Tibial artery (tissue), 4 donors: ENCODE measurements around the gene ZMYND12.
"Not testable (repeated sequence)": the region's sequence is repeated elsewhere in the genome, so short reads cannot be mapped to it uniquely, and the experiment has no call there.

Experiments
- DNase-seq, 2 donors: peaks; one replicate each; pipeline ENCODE4 v3.0.0-alpha.2; 2019
- H3K27ac ChIP-seq, 2 donors: fragments of 200-600 bp; sonication (generic) in 1 of 2; 1 replicate in 1 of 2; 2 replicates in 1 of 2; pipeline ENCODE4 v1.5.1; 2018 to 2019; ENCODE audit warnings: mild to moderate bottlenecking in 1 of 2
- H3K27me3 ChIP-seq, 2 donors: fragments of 200-600 bp; sonication (generic) in 1 of 2; one replicate each; pipeline versions ENCODE4 v1.5.1 to v1.6.0; 2016 to 2019
- H3K36me3 ChIP-seq, 3 donors: fragments of 200-600 bp; sonication (generic) in 2 of 3; one replicate each; pipeline ENCODE4 v1.5.1; 2016 to 2019; ENCODE audit warnings: mild to moderate bottlenecking in 2 of 3
- H3K4me1 ChIP-seq, 4 donors: fragments of 200-600 bp; sonication (generic) in 2 of 4; 1 replicate in 3 of 4; 2 replicates in 1 of 4; pipeline ENCODE4 v1.5.1; 2016 to 2019
- H3K4me3 ChIP-seq, 2 donors: fragments of 200-600 bp; sonication (generic) in 1 of 2; 1 replicate in 1 of 2; 2 replicates in 1 of 2; pipeline ENCODE4 v1.5.1; 2018 to 2019; ENCODE audit warnings: mild to moderate bottlenecking in 2 of 2
- H3K9me3 ChIP-seq, 3 donors: fragments of 200-600 bp; sonication (generic) in 1 of 3; one replicate each; pipeline ENCODE4 v1.5.1; 2016 to 2019
- intact Hi-C: fragments of 100-400 bp; cut with DNase I; formaldehyde crosslinking; loops from one replicate; pipeline ENCODE4 v1.15.0; 2023; ENCODE audit warnings: low total_unique reads
- TF ChIP-seq, protein P1 (sequence below), 2 experiments: fragments of 200-600 bp in 1 of 2; fragments of 450-650 bp in 1 of 2; IDR thresholded peaks; one replicate each; pipeline ENCODE4 v1.5.1; 2017 to 2019; ENCODE audit warnings: antibody characterized with exemption in 2 of 2, mild to moderate bottlenecking in 1 of 2, moderate library complexity in 1 of 2

ZMYND12 gene

DNA sequence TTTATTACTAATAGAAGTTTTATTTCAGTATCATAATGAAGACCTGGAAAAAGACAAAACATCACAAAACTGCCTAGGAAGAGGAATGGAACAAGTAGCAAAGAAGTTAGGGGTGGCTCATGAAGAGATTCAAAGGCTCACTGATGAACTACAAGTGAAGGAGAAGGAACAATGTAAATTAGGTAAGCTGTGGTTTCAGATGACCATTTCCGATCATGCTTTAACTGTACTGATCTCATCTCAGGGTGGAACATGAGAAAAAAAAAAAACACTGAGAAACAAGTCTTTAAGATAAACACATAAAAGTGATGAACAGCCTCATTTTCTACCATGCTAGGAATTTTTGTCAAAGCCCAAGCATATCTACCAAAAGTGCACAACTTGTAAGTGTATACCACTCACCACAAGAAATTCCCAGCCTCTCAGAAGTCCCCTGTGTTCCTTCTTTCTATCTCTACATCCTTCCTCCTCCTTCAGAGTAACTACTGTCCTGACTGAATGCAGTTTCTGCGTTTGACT lies 26.9 kb upstream of the ZMYND12 start:
- TF ChIP-seq, protein P1, sequence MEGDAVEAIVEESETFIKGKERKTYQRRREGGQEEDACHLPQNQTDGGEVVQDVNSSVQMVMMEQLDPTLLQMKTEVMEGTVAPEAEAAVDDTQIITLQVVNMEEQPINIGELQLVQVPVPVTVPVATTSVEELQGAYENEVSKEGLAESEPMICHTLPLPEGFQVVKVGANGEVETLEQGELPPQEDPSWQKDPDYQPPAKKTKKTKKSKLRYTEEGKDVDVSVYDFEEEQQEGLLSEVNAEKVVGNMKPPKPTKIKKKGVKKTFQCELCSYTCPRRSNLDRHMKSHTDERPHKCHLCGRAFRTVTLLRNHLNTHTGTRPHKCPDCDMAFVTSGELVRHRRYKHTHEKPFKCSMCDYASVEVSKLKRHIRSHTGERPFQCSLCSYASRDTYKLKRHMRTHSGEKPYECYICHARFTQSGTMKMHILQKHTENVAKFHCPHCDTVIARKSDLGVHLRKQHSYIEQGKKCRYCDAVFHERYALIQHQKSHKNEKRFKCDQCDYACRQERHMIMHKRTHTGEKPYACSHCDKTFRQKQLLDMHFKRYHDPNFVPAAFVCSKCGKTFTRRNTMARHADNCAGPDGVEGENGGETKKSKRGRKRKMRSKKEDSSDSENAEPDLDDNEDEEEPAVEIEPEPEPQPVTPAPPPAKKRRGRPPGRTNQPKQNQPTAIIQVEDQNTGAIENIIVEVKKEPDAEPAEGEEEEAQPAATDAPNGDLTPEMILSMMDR (IDR thresholded peaks at IDR 0.05), result no peak
- Histone ChIP-seq H3K4me1 (no peaks in the 10 kb centered on the region), H3K27ac (no peak overlapping the region), H3K4me3 (no peak overlapping the region), H3K36me3 (peaks cover 0 to 35% (median 28%) of the 10 kb centered on the region in 3 donors), H3K9me3 (no peaks in the 10 kb centered on the region), H3K27me3 (no peaks in the 10 kb centered on the region)
- DNase-seq, result no peak
- intact Hi-C loops, result no loop called here

- Histone ChIP-seq H3K4me1 (no peaks in the 10 kb centered on the region), H3K27ac (no peak overlapping the region), H3K4me3 (no peak overlapping the region), H3K27me3 (no peaks in the 10 kb centered on the region), H3K9me3 (no peaks in the 10 kb centered on the region), H3K36me3 (peaks cover 0 to 28% (median 24%) of the 10 kb centered on the region in 3 donors)
- no peak for DNase-seq
- intact Hi-C loops, result no loop called here
- TF ChIP-seq, protein P1 (IDR thresholded peaks at IDR 0.05), result no peak
Observed at GRCh38 chr1:42480921-42481320, 25.1 kb upstream of the ZMYND12 start.

GRCh38 chr1:42479621-42480020 lies 23.8 kb upstream of the ZMYND12 start:
- no peak for DNase-seq
- H3K27me3 ChIP-seq, result no peaks in the 10 kb centered on the region
- no peaks in the 10 kb centered on the region for H3K9me3 ChIP-seq
- TF ChIP-seq, protein P1 (IDR thresholded peaks at IDR 0.05), result no peak
- intact Hi-C loops, result no loop called here
- peaks cover 0 to 28% (median 24%) of the 10 kb centered on the region in 3 donors for H3K36me3 ChIP-seq
- no peak overlapping the region for H3K27ac ChIP-seq
- H3K4me3 ChIP-seq, result no peak overlapping the region
- no peaks in the 10 kb centered on the region for H3K4me1 ChIP-seq

- Histone ChIP-seq H3K4me3 (no peak overlapping the region), H3K9me3 (no peaks in the 10 kb centered on the region)
Observed at GRCh38 chr1:42477775-42478174, 22.0 kb upstream of the ZMYND12 start.

DNA sequence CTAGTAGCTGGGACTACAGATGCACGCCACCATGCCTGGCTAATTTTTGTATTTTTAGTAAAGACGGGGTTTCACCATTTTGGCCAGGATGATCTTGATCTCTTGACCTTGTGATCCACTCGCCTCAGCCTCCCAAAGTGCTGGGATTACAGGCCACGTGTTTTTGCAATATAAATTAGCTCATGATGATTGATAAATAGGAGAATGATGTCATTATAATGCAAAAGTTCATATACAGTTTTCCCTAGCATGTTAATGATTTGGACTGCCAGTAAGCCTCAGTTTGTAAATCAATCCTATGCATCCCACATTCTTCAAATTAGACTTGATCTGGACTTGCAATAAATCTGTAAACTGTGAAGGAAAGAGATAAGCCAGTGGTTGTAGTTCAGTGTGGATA lies 21.5 kb upstream of the ZMYND12 start:
- H3K4me3 ChIP-seq, result not testable (repeated sequence)

More at GRCh38 chr1:42477775-42478174, 22.0 kb upstream of the ZMYND12 start:
- DNase-seq, result no peak
- TF ChIP-seq, protein P1 (IDR thresholded peaks at IDR 0.05), result no peak
- Histone ChIP-seq H3K27ac (no peak overlapping the region), H3K27me3 (no peaks in the 10 kb centered on the region), H3K4me1 (no peaks in the 10 kb centered on the region), H3K36me3 (peaks cover 0 to 20% (median 17%) of the 10 kb centered on the region in 3 donors)
- intact Hi-C loops, result no loop called here

DNA sequence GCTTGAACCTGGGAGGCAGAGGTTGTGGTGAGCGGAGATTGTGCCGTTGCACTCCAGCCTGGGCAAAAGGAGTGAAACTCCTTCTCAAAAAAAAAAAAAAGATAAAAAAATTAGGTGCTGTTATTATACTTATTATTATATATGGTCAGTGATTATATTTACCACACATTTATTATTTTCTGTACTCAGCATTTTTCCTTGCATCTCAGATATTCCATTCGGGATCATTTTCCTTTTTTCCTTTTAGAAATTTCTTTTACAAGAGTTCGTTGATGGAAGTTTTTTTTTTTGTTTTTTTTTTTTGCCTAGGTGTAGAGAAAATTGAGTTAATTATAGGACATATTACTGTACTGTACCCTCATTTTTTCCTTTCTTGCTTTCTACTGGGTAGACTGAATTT lies 20.8 kb upstream of the ZMYND12 start:
- no peaks in the 10 kb centered on the region for H3K9me3 ChIP-seq
- TF ChIP-seq, protein P1 (IDR thresholded peaks at IDR 0.05), result no peak
- H3K4me1 ChIP-seq, result no peaks in the 10 kb centered on the region
- H3K27me3 ChIP-seq, result no peaks in the 10 kb centered on the region
- intact Hi-C loops, result no loop called here
- DNase-seq, result no peak
- H3K4me3 ChIP-seq, result no peak overlapping the region
- peaks cover 0 to 17% (median 5%) of the 10 kb centered on the region in 3 donors for H3K36me3 ChIP-seq
- no peak overlapping the region for H3K27ac ChIP-seq

More for the DNA sequence above, 21.5 kb upstream of the ZMYND12 start:
- intact Hi-C loops, H3K9me3 ChIP-seq, H3K4me1 ChIP-seq, H3K27me3 ChIP-seq, DNase-seq, H3K27ac ChIP-seq: not testable (repeated sequence)
- peaks cover 0 to 17% (median 13%) of the 10 kb centered on the region in 3 donors for H3K36me3 ChIP-seq
